A673 (cell line): ENCODE measurements around the gene YIPF7.

Source experiments
- CTCF ChIP-seq: fragments of 300-800, 200-600 bp; sonication (generic); conservative IDR thresholded peaks from 2 replicates; pipeline ENCODE4 v1.5.1; 2017; ENCODE audit warnings: low read depth, mild to moderate bottlenecking, antibody characterized with exemption, low read length, moderate library complexity, mixed read lengths
- EZH2 ChIP-seq: fragments of 200-600 bp; sonication (generic); IDR thresholded peaks from 2 replicates; pipeline ENCODE4 v1.6.1; 2017; ENCODE audit warnings: borderline replicate concordance, low read depth, mild to moderate bottlenecking, mixed read lengths, antibody characterized with exemption, low read length; ENCODE audit not compliant: poor library complexity, severe bottlenecking

DNA sequence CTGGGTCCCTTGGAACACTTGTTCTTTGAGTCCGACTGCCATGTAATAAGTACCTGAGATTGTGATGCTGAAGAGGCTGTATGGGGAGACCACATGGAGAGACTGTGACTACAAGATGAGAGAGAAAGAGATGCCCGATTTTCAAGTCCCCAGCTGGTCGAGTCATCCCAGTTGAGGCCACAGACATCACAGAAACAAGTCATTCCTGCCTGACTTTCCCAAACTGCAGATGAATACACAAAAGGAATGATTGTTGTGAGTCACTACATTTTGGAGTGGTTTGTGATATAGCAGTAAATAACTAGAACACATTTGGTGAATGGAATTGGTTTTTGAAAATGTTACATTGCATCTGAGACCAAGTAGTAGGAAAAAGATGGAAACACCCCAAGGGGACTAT lies 9.0 kb upstream of the YIPF7 start:
- TF ChIP-seq CTCF (no peak), EZH2 (no peak)
